Measurements from ENCODE around the gene PDE4D.

The PDE4D gene

GRCh38 chr5:59117320-59117719 is 776.2 kb downstream of the PDE4D start:
- no peak overlapping the region for H3K4me3 ChIP-seq (ENCODE audit: low read depth, low read length)
- no peak for TF ChIP-seq CTCF (IDR thresholded peaks at IDR 0.05; ENCODE audit: low read depth, low read length)
- in situ Hi-C loops (cut with HindIII; ENCODE audit: low sequenced_read_pairs) = no loop called here
- no peak for DNase-seq (ENCODE audit: low read depth, low spot score)

GRCh38 chr5:59116231-59116865 is 777.2 kb downstream of the PDE4D start:
- DNase-seq (ENCODE audit: low read depth, low spot score) = no peak
- H3K4me3 ChIP-seq (ENCODE audit: low read depth, low read length) = no peak overlapping the region
- no peak for TF ChIP-seq CTCF (IDR thresholded peaks at IDR 0.05; ENCODE audit: low read depth, low read length)

GRCh38 chr5:59115345-59115744 is 778.2 kb downstream of the PDE4D start:
- peak; percentile 35 for DNase-seq (ENCODE audit: low read depth, low spot score)
- in situ Hi-C loops (cut with HindIII; ENCODE audit: low sequenced_read_pairs) = no loop called here
- TF ChIP-seq CTCF (IDR thresholded peaks at IDR 0.05; ENCODE audit: low read depth, low read length) = no peak
- no peak overlapping the region for H3K4me3 ChIP-seq (ENCODE audit: low read depth, low read length)

More at GRCh38 chr5:59116231-59116865, 777.2 kb downstream of the PDE4D start:
- in situ Hi-C loops (cut with HindIII; ENCODE audit: low sequenced_read_pairs) = no loop called here

GRCh38 chr5:59109383-59109782 is 784.1 kb downstream of the PDE4D start:
- no peak for DNase-seq (ENCODE audit: low read depth, low spot score)
- no peak overlapping the region for H3K4me3 ChIP-seq (ENCODE audit: low read depth, low read length)
- in situ Hi-C loops (cut with HindIII; ENCODE audit: low sequenced_read_pairs) = no loop called here
- TF ChIP-seq CTCF (IDR thresholded peaks at IDR 0.05; ENCODE audit: low read depth, low read length) = no peak

- TF ChIP-seq CTCF (IDR thresholded peaks at IDR 0.05; ENCODE audit: low read depth, low read length) = no peak
- DNase-seq (ENCODE audit: low read depth, low spot score) = peak; percentile 20
- H3K4me3 ChIP-seq (ENCODE audit: low read depth, low read length) = no peak overlapping the region
- in situ Hi-C loops (cut with HindIII; ENCODE audit: low sequenced_read_pairs) = no loop called here
These were observed 785.8 kb downstream of the PDE4D start for GRCh38 chr5:59107692-59108091.

- DNase-seq (ENCODE audit: low read depth, low spot score) = peak; percentile 15
- in situ Hi-C loops (cut with HindIII; ENCODE audit: low sequenced_read_pairs) = no loop called here
- no peak overlapping the region for H3K4me3 ChIP-seq (ENCODE audit: low read depth, low read length)
- TF ChIP-seq CTCF (IDR thresholded peaks at IDR 0.05; ENCODE audit: low read depth, low read length) = no peak
These were observed 789.0 kb downstream of the PDE4D start for GRCh38 chr5:59104400-59105127.

All from astrocyte of the spinal cord (primary cell).